Measurements from ENCODE around the gene KIF3A.

The KIF3A gene

DNA sequence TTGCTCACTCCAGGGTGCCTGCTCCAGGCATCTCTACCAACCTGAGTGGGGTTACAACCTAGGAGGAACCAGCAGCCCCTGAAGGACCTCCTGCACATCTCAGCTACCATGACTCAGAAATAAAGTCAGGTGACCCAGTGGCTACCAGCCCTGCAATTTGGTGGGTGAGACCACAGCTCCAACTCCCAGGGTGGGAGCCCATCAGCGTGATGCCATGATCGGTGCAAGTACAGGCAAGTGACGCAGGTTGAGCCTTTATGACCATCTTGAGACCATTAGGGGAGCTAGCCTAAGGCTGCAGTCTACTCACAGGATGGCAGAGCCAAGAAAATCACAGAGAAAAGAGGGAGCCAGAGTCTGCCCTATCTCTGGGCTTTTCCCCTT, 31.1 kb upstream of the KIF3A start:
- no peak for DNase-seq

DNA sequence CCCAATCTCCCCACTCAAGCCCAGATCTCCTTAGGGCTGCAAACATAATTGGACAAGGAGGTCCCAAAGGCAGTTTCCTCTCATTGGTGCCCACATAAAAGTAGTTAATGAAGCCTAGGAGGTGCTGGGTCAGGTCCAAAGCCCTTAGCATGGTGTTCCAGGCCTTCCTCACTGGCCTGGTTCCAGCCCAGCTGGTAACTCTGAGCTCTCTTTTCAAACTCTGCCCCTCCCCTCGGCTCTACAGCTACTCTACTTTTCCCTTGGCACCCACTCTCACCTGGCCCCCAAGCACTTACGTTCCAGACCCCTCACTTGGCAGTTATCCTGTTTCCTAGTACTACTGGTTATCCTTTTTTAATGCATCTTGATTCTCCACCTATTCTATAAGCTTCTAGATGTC, 29.8 kb upstream of the KIF3A start:
- DNase-seq: no peak

DNA sequence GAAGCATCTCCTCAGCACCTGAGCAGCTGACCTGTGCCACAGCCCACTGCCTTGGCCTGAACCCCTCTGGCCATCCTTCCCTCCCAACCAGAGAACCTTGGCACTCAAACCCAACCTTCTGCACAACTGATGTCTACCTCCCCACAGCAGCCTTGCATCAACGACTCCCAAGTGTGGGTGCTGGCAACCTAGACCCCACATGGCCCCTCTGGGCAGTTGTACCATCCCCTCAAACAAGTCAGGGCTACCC, 29.4 kb upstream of the KIF3A start:
- no peak for DNase-seq

DNA sequence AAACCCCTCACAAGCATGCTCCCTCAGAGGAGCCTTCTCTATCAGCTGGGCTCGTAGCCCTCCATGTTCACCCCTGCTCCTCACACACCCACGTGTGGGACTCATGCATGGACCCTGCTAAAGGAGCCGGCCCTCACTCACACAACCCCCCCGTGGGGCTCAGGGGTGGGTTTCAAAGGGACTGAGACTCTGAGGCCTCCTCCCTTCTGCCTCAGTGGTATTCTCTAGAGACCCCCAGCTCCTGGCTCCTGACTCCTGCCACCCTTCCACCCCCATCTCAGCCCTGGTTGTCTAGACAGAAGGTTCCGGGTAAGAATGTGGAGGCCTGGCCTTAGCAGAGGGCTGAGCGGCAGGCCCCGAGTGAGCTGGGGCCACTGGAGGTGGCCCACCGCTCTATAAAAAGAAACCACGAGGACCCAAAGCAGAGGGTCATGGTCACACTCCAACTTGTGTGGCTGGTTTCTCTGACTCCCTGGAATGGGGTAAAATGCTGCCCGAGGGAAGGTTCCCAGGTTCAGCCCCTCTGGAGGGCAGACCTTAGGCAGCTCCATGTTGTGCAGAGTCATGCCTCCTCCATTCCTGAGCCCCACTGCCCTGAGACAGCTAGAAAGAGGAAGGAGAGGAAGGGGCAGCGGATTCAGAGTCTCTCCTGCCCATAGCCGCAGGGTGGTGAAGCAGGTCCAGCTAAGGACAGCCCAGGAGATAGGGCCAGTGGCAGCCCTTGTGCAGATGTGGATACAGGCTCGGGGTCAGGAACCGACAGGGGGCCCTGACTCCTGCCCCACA, 28.9 kb upstream of the KIF3A start:
- no peak for DNase-seq

DNA sequence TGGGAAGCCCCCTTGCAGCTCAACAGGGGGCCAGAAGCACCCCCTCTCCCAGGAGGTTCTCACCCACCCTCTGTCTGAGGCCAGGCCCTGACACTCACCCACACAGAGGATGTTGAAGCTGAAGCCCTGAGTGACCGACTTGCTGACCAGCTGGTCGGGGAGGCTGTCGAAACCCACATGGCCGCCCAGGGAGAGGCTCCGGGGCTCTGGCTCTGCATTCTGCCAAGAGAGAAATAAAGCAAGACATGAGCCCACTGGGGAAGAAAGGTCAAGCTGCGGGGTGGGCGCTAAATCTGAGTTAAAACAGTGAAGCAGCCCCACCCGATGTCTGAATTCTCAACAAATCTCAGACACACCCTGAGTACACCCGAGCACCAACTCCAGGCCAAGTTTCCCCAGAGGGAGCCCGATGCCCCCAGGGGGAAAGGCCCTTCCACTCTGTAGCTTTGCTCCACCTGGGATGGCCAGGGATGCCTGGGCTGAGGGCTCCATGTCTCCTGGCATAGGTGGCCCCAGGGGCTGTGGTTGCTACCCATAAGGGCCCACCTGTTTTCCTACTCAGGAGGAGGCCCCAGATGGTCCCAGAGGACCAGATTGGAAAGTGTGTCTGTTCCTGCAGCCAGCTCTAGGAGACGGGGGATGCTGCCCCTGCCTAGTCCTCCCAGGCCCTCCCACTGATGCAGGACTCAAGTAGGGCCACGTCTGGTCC, 28.1 kb upstream of the KIF3A start:
- DNase-seq: no peak

DNA sequence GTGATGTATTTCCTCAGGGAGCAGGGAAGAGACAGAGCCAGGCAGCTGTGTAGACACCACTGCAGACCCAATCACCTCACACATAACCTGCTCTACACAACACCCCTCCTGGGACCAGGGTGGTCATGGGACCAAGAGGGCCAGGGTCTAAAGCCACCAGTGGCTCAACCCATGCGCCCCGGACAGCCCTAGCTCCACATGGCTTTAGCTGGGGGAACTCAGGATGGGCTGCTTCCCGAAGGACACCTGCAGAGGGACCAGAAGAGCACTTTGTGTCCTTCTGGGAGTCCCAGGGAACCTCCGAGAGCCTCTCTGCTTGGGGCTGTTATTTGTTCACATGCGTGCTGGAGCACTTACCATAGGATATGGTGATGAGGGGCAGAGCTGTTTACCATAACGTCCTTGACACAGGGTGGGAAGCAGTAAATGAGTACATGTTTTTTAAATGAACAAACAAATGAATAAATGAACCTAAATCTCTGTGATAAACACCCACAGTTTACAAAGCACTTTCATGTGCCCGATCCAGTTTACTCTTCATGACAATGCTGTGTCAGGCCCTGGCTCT, 27.4 kb upstream of the KIF3A start:
- DNase-seq: no peak

DNA sequence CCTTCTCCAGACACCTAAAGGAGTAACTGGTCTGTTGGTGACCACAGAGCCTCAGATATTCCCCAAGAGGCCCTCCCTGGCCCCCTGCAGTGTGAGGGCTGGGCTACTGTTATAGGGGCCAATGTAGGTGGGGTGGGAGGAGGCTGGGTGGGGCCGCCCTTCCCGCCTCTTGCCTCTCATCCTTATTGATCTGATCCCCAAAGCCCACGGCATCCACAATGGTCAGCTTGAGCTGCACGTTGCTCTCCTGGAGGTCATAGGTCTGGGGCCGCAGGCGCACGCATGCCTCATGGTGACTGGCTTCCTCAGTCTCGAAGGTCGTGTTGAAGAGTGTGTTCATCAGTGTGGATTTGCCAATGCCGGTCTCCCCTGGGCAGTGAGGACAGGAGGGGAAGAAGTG, 26.7 kb upstream of the KIF3A start:
- DNase-seq: no peak

DNA sequence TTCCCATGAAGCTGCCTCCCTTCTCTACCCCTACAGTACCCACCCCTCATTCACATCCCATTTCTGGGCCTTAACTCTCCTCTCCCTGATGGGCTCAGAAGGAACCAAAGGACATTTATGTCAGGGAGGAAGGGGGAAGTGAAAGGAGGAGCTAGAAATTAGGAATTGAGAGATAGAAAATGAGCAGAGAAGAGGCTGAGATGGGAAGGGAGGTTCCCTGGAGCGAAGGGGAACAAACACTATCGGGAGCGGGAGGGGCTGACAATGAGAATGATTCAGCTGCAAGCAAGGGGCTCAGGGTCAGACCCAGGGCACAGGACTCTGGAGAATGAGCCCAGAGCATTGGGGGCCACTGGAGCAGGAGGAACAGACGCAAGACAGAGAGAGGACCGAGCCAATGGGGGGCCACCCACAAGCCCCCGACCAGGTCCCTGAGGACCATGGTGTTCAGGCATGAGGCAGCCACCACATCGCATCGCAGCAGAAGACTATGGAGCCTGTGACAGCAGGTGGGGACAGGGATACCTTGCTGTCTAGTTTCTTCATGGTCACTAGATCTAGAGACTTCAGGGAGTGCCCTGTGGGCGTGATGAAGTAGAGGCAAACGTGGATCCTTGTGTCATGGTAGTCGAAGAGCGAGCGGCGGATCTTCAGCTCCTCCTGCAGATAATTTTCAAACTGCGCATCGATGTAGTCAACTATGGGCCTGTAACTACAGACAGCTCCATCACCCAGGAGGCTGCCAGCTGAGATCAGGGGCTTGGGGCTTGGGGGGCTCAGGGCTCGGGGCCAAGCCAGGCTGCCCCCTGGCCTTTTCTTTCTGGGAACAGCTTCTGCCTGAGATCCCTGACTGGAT, 26.1 kb upstream of the KIF3A start:
- DNase-seq: no peak

DNA sequence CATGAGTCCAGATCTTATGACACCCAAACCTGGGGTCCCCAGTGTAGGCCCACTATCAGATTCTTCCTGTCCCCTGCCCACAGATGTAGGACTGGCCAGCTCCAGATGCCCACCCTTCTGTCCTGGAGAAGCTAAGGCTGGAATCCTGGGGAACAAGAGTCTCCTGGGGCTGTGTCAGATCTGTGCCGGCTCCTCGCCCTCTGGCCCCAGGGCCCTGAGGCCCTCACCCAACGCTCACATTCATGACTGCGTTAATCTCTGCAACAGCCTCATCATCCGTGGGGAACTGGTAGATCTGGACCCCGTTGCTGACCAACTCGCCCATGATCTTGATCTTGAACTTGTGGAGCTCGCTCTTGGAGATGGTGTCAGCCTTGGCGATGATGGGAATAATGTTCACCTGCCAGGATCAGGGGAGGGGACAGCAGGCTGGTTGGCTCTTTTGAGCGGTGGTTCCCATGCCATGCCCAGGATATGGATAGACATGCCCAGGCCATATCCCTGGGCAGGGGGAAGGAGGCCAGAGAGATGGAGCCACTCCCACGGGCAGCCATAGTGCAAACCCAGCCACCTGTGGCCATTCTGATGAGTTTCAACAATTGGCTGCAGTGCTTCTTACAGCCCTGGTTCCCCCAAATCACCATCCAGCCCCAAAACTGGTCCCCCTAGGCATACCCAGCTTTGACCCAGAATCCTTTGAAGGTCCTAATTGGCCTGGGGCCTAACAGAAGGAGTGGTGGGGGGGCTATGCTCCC, 25.1 kb upstream of the KIF3A start:
- DNase-seq: no peak

DNA sequence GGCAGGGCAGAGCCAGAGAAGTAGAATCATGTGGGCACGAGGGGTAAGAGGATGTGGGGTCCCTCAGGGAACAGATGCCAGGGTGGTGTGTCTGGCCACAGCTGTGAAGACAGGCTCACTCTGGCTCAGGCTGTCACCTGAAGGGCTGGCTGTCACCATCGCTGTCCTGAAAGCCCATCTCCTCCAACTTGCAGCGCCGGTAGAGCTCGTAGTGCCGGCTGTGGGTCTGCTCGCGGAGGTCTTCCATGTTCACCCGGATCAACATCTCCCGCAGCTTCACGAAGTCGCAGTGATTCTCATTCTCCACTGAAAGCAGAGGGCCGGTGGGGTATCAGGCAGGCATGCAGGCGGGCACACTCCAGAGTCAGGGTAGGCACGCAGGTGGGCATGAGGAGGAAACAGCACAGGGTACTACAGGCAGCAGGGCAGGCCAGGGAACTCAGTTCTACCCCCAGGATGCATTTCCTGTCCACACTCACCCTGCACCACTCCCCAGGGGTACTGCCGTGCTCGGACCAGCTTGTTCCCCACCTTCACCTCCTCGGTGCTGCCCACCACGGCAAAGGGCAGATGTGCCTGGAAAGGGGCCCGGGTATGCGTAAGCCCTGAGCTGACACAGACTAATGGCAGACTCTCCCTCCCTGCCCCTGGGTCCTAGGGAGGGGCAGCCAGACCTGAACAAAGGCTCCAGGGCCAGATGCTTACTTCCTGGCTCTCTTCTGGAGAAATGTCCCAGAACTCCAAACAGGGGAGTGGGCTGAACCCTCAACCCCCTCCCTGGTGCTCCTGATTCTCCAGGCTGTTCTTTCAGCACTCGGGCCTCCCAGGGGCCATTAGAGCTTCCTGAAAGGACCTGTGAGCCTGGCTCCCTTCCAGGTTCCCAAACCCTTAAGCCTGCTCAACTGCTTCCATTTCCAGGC, 24.2 kb upstream of the KIF3A start:
- no peak for DNase-seq

DNA sequence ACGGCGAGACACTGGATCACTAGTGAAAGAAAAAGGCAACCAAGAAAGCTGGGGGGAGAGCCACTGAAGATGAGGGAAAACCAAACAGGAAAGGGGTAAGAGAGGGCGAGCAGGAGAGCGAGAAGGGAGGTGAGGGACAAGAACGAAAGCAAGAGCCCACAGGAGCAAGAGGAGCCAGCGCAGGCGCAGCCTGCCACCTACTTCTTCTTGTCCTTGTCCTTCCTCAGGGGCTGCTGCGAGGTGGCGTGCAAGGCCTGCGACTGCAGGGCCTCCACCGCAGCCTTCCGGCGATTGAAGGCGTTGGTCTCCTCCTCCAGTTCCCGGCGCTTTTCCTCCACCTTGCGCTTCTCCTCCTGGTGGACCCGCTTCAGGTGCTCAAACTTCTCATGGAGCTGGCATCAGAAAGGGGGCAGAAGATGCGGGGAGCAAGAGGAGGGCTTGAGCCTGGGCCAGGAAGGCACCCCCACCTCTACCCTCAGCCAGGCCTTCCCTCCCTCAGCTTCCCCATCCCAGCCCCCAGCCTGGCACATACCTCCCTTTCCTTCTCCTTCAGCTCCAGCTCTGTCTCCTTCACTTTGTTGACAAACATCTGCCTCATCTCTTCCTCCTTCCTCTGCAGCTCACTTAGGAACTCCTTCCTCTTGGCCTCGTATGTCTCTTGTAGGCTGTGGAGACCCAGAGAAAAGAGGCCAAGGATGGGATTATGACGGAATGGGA, 23.4 kb upstream of the KIF3A start:
- no peak for DNase-seq

DNA sequence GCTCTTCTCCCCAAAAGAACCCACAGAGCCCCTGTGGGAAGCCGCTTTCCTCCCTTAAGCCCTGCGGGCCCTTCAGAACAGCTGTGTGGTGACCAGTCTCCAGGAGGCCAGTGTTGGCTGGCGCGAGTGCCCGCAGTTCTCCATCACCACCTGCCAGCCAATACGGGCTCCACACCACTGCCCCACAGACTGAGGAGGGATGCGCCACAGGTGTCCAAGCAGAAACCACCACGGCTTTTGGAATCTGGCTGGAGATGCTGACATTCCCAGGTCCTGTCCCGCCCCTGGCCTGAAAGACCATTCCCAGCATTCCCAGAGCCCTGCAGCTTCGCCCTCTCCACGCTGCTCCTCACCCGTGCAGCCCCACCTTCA, 22.7 kb upstream of the KIF3A start:
- no peak for DNase-seq

DNA sequence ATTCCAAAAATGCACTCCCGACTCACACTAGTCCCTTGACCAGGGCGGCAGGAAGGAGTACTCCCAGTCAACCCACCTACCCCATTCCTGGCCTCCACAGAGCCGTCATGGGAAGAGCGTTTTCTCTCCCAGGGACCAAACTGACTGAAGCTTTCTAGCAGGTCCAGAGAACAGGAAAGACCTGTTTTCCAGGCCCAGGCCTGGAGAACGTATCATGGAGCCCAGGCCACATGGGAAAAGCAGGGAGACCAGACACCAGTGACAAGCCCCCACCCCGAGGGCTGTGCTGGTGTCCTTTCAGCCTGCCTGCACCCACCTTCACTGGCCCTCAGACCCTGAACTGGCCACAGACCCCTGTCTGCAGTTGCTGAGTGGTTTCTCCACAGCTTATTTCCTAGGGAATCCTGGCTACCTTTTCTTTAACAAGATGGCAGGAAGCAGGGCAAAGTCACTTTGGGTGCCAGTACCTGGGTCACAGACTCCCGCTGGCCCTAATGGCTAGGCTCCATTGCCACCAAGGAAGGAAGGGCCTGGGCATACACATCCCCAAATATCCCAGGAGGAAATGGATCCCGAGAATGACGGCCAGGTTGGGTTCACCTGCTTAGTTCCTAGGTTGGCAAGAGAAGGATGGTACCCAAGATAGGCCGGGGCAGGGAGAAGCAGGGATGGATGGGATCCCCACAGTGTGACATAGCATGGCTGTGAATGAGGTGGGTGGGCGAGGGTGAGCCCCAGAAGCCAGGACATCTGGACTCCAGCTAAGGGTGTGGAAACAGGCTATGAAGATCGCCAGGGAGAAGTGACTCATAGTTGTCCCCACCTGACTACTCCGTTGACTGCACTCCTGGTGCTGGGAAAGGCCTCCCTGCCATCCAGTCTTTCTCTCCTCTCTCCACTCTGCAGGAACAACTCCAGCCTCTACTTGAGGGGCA, 22.0 kb upstream of the KIF3A start:
- no peak for DNase-seq

DNA sequence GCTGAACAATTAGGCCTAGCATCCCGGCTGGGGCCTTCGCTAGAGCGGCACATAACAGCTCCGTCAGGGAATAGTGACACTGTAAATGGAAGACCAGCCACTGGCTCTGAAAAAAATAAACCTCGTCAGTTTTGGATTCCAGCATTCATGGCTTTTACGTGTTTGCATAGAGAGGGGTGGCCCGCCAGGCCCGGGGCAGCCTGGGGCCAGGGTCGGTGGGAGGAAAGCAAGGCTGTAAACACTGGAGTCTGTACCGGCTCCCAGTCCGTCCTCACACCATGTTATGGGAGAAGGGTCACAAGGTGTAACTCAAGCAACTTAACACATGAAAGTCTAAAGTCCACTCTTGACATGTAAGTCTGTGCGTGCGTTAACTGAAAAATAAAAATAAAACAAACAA, 21.1 kb upstream of the KIF3A start:
- no peak for DNase-seq

DNA sequence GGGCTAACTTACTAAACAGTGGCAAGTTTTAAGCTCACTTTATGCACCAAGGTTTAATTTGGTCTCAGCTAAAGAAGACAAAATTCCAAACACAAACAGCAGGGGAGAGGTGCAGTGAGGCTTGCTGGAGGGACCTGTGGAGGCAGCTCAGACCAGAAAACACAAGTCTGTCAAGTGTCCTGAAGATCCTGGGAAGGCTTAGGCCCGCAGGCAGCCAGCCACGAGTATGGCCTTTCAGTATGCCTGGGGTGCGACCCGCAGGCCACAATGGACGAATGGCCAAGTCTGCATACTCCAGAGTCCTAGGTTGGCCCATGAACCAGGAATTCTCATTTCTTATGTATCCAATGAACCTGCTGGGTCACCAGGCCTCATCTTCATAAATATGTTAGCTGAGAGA, 19.2 kb upstream of the KIF3A start:
- DNase-seq: no peak

DNA sequence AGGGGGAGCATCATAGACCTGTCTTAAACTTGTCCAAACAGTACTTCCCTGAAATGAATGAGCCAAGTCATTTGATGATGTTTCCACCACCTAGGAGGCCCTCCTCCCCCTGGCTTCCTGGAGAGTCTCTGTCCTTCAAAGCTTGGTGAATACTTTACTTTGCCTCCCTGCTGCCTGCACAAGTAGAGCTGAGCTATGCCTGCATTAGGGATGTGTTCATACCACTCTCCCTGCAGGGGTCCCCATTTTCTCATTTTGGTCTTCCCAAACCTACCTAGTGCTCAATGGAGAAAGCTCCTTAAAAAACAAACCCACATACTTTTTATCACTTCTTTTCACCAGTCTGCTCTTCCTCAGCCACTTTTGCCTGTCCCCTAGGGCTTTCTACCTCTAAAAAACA, 17.6 kb upstream of the KIF3A start:
- no peak for DNase-seq

DNA sequence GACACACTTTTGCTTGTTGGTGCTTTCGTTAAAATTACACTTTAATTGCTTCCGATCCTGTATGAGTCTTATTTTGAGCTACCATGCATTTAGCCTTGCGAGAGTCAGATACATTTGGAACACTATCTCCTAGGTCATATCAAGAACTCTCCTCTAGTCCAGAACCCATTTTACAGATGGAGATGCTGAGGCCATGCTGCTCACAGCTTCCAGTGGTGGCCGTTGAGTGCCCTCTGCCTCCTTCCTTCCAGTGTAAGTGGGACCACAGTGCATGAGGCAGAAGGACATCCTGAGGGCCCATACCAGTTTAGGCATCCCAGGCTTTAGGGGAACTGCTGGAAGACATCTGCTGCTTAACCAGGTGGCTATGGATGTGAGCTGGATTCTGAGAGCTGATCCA, 16.8 kb upstream of the KIF3A start:
- DNase-seq: no peak

DNA sequence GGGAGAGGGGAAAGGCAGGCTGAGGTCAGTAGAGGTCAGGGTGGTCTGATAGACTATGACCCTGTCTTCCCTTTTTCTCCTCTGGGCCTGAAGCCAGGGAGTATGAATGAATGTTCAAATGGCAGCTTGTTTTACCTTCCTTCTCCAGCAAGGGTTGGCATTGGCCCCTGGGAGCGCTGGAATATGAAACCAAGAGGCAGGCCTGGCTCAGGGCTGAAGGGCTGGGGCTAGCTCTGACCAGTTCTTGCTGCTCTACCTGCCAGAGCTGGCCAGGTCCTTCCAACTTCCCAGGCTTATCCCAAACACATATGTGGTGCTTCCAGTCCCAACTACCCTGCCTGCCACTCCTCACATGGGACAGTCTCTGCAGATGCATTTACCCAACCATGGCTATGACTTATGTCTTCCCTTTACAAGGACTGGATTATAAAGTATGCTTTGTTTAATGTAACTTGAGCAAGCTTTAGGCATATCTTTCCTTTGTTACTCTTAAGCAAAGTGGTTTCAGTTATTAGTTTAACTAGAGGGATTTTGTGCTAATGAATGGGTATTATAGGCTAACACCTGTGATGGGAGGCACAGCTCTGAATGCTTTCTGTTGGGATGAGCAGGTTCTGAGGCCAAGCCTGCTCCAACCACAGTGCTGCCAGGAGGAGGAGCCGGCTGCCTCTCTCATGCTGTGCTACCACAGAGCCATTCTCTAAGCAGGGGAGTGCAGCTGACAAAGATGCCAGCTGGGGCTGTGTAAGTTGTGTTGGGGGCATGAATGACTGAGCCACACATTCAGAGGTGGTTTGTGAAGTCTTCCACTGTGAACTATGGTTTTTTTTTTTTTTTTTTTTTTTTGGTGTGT, 16.0 kb upstream of the KIF3A start:
- DNase-seq: no peak

DNA sequence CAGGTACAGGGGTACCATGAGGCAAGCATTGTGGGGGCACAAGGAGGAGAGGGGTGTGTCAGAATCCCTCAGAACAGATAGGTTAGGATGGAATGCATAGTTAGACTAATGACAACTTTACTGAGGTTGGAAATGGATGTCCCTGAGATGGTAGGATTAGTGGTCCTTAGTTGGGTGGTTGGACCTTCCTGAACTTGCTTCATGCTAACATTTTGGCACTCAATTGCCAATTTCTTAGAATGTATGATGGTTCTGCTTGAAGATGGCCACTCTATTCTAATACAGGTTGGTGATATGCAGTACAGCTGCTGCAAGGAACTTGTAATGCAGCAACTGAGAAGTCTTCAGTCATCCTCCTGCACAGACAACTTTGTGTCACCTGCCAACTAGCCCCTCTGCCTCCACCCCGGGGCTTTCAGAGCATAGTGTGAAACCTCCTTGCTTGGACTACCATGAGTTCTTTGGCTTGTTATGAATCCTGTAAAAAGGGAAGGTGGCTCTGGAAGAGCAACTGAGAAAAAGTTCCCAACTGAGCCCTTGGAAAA, 15.3 kb upstream of the KIF3A start:
- DNase-seq: no peak
